SK-N-MC (cell line): Measurements from ENCODE around the gene SMAD3.

Experiments
- EZH2 ChIP-seq: fragments of 200-600 bp; sonication (generic); IDR thresholded peaks from one replicate; pipeline ENCODE4 v1.6.1; 2017; ENCODE audit warnings: antibody characterized with exemption
- FOXP2 ChIP-seq: optimal IDR thresholded peaks from 2 replicates; pipeline ENCODE3; 2011; ENCODE audit warnings: mild to moderate bottlenecking, moderate library complexity; ENCODE audit not compliant: insufficient read depth; ENCODE audit errors: extremely low read length, control extremely low read depth
- POLR2AphosphoS5 ChIP-seq: IDR thresholded peaks from 2 replicates; pipeline ENCODE4 v1.6.1; 2012; ENCODE audit warnings: mild to moderate bottlenecking, low read depth, low read length, borderline replicate concordance

DNA sequence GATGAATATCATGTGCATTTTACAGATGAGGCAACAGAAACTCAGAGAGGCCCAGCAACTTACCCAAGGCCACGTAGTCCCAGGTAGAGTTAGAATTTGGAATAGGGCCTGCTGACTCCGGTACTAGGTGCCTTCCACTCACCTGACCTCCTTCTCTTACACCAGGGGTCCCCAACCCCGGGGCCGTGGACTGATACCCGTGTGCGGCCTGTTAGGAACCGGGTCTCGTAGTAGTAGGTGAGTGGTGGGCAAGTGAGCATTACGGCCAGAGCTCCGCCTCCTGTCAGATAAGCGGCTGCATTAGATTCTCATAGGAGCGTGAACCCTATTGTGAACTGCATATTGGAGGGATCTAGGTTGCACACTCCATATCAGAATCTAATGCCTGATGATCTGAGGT, 64.8 kb downstream of the SMAD3 start:
- no peak for TF ChIP-seq EZH2
- TF ChIP-seq POLR2AphosphoS5 = no peak
- no peak for TF ChIP-seq FOXP2
